GM11168 (cell line): ENCODE measurements around the gene KRTAP1-4.
"Not testable (repeated sequence)": the region's sequence is repeated elsewhere in the genome, so short reads cannot be mapped to it uniquely, and the experiment has no call there.

Experiments used
- in situ Hi-C: fragments of 300-500 bp; cut with MboI; formaldehyde crosslinking; loops from one replicate; pipeline ENCODE4 v1.12.0; 2022; ENCODE audit warnings: low sequenced_read_pairs; ENCODE audit not compliant: unreplicated experiment

Gene KRTAP1-4

DNA sequence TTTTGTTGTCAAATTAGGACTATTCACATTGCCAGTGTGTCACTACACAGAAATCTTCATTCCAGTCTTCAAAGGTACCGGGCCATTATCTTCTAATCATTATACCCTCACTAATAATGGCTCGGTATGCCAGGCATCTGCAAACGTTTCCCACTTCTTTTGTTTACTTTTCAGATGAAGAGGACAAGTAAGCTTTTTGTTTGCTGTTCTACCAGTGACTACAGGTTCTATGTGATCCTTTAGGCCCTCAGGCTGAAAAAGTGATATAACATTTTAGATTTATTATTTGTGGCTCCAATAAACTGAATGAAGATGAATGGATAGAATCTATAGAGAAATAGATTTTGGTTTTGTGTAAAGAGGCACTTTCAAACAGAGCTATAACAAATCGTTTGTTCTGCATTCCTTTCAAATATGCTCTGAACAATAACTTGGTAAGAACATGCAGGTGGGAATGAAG, 20.7 kb downstream of the KRTAP1-4 start:
- in situ Hi-C loops = no loop called here

DNA sequence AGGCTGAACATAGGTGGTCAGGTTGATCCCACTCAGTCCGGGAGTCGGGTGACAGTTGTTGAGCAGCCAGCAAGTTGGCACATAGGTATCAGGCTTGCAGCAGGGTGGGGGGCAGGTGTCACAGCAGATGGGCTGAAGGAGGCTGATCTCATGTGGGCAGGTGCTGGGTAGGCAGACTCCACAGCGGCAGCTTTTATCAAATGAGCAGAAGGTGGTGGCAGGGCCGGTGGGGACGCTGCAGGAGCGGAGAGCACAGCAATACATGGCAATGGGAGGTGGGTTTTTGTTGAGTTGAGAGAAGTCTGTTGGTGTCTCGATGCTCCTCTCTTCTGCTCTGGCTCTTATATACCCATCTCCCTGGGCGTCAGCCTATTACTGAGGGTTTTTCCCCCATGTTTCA, 21.2 kb downstream of the KRTAP1-4 start, which contains the start of gene KRTAP3-1:
Gene KRTAP3-1 (minus strand): TSS at position 318 of the 400 bp plus-strand sequence. CDS start 54 bp downstream, at position 264.
- in situ Hi-C loops = no loop called here

DNA sequence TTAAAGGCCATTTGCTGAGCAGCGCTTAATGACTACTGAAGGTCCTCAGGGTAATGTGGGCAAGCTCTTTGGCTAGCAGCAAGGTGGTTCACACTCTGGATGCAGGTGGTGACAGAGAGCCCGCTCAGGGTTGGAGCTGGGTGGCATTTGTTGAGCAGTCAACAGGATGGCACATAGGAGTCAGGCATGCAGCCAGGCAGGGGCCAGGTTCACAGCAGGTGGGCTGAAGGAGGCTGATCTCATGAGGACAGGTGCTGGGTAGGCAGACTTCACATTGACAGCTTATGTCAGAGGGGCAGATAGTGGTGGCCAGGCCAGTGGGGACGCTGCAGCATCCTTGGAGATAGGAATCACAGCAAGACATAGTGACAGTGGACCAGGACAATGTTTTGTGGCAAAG, 25.6 kb downstream of the KRTAP1-4 start:
- in situ Hi-C loops = no loop called here

DNA sequence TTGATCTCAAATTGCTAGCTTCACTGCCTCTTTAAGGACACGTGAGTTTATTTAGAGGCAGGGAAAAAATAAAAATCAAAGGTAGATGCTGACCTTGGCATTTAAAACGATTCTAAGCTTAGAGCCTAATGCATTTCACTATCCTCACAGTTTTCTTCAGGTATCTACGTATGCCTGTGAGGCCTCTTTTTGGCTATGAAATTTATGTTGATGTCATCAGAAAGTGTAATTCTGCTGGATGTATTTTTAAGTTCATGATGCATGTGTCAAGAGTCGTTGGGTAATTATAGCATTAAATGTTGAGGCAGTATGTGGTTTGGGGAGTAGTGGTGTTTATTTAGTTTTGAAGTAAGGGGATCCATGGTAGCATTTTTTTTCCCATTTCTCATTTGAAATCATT, 26.1 kb downstream of the KRTAP1-4 start:
- in situ Hi-C loops = no loop called here

DNA sequence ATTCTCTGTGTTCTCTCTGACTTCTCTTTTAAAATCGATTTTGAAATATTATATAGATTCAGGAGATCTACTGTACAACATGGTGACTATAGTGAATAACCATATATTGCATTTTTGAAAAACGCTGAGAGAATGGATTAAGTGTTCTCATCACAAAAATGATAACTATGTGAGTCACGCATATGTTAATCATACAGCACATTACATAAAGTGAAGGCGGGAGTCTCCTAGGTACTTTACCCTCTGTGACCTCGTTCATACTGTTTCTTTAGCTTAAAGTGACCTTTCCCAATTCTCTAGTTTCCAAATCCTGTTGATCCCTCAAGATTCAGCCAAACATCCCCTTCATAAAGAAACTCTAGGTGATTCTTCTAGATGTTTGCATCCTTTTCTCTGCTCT, 27.2 kb downstream of the KRTAP1-4 start:
- in situ Hi-C loops = no loop called here

DNA sequence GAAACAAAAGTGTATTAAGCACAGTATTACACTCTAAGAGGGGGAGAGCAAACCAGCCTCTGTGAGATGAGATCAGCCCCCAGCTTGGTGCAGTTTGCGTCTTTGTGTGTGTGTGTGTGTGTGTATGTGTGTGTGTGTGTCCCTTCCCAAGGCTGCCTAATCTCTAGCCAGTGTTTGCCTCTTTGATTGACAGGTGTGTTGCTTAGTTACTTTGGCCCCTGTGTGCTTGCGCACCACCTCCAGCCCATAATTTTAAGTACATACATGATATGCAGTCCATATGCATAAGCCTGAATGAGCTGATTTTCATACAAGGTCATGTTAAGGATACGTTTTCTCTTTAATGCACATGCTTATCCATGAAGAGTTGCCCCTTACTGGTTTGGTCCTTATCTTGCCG, 28.2 kb downstream of the KRTAP1-4 start:
- in situ Hi-C loops = no loop called here

DNA sequence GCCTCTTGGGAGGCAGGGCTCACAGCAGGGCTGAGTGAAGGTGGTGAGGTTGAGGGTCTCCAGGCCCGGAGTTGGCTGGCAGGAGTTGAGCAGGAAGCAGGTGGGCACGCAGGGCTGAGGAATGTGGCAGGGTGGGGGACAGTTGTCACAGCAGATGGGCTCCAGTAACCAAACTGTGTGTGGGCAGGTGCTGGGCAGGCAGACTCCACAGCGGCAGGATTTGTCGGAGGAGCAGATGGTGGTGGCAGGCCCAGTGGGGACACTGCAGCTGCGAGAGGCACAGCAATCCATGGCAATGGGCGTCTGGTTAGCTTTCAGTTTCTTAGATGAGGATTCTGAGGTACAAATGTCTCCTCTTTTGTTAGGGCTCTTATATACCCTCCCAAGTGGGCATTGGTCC, 30.4 kb downstream of the KRTAP1-4 start, which contains the start of gene KRTAP3-2:
Gene KRTAP3-2 (minus strand): TSS at position 344 of the 400 bp plus-strand sequence. CDS start 53 bp downstream, at position 291.
- in situ Hi-C loops = not testable (repeated sequence)

DNA sequence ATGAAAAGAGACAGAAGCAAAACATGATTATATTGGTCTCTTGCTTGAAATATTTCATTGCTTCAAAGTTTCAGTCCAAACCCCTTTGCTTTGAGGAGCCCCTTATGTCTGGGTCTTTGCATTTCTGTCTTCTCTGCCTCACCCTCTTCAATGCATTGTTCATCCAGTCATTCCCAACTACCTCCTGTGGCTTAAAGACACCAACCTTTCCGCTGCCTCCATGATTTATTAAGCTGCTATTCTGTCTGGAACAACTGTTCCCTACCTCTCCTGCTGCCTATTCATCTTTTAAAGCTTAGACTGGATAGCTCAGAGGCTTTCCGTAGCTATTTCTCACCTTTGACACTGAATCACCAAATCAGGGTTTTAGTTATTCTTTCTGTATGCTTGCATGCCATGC, 32.6 kb downstream of the KRTAP1-4 start:
- in situ Hi-C loops = no loop called here

DNA sequence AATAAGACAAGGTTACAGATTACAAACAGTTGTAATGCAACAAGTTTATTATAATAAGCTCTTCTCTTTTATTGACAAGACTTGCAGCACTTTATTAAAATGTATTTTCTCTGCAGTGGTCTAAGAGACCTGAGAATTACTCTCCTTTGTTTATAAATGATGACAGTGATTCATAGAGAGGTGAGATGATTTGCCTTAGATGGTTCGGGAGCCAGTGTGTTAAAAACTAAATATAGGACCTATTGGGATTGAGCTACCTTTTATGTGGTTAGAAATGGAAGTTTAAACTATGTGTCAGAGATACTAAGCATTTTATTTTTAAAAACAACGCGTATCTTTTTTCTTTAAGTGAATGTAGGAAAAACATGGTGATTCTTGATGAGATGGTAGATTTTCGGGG, 33.2 kb downstream of the KRTAP1-4 start:
- in situ Hi-C loops = no loop called here

DNA sequence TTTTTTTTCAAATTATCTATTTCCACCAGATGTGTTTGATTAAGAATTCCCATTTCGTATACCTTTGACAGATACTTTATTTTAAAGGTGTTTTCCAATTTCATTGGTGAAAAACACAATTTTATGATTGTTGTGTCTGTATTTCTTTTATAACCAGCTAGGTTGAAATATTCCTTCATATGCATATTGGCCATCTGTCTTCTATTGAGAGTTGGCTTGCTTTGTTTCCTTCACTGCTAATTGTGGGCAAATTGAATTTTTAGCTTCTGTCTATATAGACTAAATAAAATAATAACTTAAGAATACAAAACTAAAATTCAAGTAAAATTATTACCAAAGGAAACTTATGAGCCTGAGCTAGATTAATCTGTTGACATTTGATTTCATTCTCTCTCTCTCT, 34.9 kb downstream of the KRTAP1-4 start:
- in situ Hi-C loops = no loop called here

DNA sequence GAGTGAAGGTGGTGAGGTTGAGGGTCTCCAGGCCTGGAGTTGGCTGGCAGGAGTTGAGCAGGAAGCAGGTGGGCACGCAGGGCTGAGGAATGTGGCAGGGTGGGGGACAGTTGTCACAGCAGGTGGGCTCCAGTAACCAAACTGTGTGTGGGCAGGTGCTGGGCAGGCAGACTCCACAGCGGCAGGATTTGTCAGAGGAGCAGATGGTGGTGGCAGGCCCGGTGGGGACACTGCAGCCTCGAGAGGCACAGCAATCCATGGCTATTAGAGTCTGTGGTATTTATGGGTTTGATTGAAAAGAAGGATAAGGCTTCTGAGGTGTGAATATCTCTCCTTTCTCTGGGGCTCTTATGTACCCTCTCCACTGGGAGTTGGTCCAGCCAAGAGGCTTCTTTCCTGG, 36.2 kb downstream of the KRTAP1-4 start, which contains the start of gene KRTAP3-3:
Gene KRTAP3-3 (minus strand): TSS at position 326 of the 400 bp plus-strand sequence. CDS start 67 bp downstream, at position 259.
- in situ Hi-C loops = no loop called here

DNA sequence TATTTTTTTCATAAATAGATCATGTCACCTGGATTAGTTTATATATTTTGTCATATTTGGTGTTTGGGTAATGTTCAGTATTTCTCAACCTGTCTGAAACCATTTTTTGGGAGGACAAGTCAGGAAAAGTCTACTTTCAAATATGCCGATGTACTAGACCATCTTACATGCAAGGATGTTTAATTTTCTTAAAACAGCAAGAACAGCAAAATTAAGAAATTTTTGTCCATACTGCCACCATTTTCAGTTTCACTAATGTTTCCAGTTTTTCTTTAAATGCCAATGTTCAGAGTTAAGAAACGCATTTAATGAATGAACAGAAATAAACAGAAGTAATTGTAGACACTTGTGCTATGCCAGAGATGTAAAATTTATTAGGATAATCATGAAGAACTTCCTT, 36.9 kb downstream of the KRTAP1-4 start:
- in situ Hi-C loops = no loop called here

DNA sequence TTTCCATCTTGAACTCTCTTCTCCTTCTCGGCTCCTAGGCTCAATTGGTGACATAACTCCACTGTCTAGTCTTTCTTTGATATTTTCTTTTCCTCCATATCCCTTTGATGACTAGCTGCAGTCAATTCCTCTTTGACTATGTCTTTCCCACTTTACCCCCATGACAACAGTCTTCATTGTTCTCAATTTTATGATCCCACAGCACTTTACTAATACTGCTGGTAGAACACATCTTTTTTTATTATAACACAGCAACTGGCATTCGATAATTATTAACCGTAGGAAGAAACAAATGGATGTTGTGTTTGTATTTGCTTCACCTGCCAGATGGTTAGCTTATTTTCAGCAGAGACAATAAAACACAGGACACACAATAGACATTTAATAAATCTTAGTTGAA, 37.3 kb downstream of the KRTAP1-4 start:
- in situ Hi-C loops = no loop called here

DNA sequence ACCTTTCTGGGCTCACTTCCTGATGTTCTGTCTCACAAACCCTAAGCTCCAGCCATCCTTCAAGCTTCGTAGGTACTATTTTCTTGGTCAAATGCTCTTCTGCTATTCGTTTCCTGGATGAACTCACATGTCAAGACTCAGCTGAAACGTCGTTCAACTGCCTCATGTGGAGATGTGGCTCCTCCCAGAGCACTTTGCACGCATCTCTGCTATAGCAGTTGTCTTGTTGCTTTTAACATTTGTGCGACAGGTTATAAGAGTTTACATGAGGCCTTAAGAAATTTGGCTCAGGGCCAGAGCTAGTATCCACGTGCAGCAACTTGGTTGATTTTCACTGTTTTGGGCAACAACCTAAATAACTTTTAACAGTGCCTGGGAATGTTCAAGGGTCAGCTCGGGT, 43.1 kb downstream of the KRTAP1-4 start:
- in situ Hi-C loops = no loop called here

DNA sequence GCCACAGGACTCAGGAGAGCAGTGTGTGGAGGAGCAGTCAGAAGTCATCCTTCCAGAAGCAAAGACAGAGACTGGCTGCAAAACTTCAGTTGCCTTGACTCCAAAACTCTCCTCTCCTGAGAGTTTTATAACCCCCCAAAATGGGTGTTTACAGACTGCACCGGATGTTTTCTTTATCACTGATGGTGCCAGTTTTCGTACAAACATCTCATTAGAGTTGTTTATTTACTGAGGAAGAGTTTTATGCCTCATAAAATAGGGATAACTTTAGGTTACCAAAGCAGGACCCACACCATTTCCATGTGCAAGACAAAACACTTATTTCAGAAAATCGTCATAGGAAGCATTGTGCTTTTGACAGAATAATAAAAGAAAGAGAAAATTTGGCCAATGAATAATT, 45.8 kb downstream of the KRTAP1-4 start, which contains the start of gene KRT40:
Gene KRT40 (minus strand): TSS at position 101 of the 400 bp plus-strand sequence. CDS start 53 bp downstream, at position 48.
- in situ Hi-C loops = no loop called here

DNA sequence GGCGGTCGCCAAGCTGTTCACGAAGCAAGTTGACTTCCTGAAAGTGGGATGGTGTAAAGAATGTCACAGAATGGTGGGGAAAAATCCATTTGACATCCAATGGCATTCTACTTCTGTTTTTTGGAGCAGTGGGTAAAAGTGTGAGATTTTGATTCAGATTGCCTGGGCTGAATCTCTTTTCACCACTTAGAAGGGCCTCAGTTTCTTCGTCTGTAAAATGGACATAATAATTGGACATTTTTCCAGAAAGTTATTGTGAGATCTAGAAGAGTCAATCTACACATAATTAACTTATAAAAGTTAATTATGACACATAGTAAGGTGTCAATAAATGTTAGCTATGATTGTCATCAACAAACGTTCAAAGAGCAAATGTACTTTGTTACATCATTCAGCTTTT, 48.9 kb downstream of the KRTAP1-4 start:
- in situ Hi-C loops = no loop called here

DNA sequence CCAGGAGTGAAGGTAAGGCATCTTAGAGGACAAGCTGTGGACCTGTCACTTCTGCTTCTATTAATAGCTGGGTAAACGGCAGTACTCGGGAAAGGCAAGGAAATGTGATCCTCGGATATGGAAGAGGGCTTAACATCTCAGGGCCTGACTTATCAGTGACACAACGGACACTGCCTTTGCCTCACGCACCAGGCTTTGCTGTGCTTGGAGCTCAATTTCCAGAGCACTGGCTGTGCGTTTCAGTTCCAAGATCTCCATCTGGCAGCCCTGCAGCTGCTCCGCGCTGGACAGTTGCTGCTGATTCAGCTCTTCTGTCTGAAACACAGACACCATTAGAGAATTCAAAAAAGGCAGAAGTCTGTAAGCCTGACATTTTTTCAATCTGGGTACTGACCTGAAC, 49.4 kb downstream of the KRTAP1-4 start:
- in situ Hi-C loops = no loop called here

DNA sequence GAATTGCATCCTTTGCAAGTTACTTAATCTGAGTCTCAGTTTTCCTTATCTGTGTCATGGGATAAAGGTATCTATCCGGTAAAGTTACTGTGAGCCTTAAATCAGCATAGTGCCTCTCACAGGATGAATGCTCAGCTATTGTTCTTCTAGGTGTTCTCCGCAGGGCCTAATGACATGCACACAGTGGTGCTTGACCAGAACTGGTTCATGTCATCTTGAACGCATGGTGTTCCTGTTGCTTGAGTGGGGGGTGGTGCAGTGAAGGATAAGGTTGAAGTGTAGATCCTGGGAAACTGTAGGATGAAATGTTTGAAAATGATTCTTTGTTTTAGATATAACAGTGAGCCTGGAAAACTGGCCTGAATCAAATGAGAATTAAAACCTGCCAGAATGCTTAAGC, 49.9 kb downstream of the KRTAP1-4 start:
- in situ Hi-C loops = no loop called here
